ENCODE measurements around the gene CMTM2.
"Not testable (repeated sequence)": the region's sequence is repeated elsewhere in the genome, so short reads cannot be mapped to it uniquely, and the experiment has no call there.

The CMTM2 gene

DNA sequence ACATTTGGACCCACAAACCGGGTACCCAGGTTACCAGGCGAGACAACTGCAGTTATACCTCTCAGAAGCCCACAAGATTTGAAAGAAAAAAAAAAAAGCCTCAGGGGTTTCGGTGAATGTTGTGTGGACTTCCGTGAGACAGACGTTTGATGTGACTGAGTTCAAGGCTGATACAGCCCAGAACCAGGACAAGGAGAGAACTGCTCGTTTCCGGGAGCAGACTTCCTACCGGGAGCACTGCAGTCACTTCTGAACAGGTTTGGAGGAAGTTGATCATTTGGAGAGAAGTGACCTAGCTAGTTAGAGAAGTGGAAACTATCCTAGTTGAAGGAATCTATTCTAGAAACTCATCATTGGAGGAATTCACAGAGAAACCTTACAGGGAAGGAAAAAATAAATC is 26.0 kb upstream of the CMTM2 start:
- DNase-seq, result no peak

DNA sequence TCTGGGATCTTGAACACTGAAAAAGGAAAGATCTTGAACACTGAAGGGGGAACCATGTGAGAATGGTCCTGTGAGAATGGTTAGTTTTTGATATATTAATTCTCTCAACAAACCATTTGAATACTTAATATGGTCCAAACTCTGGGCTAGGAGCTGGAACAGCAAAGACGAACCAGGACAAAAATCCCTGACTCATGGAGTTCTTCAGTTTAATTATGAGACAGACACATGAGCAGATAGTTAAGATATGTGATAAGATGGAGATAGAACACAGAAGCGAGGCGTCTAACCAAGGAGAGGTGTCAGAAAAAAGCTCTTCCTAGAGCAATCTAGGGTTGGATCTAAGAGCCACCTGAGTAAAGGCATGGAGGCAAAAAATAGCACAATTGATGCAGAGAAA is 25.2 kb upstream of the CMTM2 start:
- DNase-seq, result no peak

DNA sequence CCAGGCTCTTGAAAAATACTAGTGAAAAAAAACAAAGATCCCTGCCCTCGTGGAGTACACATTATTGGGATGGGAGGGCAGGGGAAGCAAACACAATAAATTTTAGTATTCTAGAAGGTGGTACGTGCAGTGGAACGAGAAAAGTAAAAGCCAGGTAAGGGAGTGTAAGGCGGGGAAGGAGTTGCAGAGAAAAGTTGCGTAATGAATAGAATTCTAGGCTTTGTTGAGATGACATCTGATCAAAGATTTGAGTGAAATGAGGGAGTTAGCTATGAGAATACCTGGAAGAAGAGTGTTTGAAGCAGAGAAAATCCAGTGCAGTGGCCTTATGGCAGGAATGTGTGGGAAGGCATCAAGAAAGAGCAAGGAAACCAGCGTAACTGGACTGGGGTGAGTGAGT is 24.8 kb upstream of the CMTM2 start:
- no peak for DNase-seq

DNA sequence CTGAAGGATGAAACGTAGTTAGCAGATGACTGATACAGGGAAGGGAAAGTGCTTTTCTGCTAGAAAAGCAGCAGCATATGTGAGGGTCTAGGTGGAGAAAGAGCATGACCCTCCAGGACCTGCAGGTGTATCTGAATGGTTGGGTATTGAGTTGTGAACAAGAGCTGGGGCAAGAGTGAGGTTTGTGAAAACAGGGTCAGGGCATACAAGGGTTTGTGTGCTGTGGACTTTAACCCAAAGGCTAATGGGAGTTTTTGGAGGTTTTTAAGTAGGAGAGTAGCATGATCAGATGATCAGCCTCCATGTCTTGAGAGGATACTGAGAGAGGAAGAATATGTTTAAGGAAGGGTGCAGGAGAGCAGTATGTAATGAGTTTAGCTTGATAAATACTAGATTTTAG is 19.2 kb upstream of the CMTM2 start:
- DNase-seq, result no peak

DNA sequence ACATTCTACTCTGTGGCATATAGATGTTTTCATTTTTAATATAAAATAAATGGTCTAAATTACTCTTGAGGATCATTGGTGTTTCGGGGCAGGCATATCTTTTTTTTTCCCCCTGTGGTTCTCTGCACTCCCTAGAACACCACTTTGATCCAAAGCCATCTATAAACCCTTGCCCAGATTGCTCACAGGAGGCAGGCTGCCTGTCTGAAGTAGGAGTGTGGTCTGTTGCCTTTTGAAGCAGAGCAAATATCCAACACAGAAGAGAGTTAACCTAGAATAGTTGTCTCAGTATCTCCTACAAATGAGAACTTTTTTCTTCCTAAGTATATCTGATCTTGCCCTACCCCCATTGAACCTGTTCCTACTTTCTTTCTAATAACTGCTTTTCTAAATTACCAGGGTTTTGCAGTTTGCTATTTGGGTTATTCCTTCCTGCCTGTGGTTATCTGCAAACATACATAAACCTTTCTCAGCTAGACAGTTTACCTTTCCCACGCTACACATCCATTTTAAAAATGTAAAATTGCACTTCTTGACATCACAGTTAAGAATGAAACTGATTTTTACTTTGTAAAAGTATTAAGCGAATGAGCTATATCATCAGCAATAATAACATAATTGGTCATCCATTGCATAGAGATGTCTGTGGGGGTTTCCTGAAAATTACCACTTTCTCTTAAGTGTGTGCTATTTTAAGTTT is 17.7 kb upstream of the CMTM2 start:
- no peak for DNase-seq

DNA sequence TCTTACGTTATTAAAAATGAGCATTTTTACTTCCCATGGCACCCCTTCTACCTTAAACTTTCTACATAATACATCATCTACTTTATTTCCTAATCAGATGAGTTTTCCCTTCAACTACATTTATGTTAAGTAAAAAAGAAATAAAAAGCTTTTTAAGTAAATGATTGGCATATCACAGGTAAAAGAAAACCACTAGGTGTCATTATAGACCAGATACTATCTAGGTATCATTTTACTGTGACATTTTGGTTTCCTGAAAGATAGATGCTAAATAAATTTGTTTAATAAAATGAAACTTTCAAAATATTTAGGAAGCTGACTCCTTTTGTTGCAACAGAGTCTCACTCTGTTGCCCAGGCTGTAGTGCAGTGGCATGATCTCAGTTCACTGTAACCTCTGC is 16.9 kb upstream of the CMTM2 start:
- DNase-seq, result no peak

DNA sequence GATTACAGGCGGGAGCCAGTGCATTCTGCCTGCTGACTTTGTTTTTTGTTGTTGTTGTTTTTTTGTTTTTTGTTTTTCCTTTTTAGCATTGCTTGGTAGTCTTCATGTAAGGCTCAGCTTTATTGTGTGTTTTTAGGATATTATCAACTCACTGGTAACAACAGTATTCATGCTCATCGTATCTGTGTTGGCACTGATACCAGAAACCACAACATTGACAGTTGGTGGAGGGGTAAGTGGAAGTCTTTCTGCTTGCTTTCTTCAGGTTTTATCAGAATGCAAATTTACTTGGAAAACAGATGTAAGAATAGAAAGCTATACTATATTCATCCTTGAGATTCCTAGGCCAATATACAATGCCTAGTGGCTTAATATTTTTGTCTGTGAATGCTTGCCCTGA is 16.3 kb upstream of the CMTM2 start:
- no peak for DNase-seq

DNA sequence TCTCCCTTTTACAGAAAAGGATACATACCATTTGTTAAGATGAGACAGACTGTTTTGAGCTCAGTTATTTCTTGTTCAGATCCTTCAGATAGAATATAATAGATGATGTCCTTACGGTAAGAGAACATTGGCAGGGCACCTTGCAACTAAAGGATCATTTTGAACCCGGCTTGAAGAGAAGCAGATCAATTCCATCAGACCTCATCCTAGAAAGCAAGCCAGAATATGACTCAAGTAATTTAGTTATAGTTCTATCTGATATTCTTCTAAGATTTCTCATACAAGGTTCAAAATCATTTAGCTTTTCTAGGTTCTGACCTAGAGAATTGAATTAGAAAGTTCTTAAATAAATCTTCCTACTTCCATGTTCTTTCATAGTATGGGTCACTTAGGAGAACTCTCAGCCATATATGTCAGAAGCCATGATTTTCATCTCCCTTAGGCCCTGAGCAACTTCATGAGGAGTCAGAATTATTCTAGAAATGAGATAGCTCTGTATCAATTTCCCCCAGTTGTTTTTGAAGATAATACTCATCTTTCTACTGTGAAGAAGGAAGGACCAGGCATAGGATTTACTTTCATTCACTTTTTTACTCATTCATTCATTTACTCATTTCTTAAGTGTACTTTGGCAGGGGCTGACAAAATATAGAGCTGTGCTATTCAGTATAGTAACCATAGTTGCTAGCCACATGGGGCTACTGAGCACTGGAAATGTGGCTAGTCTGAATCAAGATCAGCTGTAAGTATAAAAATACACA is 15.5 kb upstream of the CMTM2 start:
- DNase-seq, result no peak

DNA sequence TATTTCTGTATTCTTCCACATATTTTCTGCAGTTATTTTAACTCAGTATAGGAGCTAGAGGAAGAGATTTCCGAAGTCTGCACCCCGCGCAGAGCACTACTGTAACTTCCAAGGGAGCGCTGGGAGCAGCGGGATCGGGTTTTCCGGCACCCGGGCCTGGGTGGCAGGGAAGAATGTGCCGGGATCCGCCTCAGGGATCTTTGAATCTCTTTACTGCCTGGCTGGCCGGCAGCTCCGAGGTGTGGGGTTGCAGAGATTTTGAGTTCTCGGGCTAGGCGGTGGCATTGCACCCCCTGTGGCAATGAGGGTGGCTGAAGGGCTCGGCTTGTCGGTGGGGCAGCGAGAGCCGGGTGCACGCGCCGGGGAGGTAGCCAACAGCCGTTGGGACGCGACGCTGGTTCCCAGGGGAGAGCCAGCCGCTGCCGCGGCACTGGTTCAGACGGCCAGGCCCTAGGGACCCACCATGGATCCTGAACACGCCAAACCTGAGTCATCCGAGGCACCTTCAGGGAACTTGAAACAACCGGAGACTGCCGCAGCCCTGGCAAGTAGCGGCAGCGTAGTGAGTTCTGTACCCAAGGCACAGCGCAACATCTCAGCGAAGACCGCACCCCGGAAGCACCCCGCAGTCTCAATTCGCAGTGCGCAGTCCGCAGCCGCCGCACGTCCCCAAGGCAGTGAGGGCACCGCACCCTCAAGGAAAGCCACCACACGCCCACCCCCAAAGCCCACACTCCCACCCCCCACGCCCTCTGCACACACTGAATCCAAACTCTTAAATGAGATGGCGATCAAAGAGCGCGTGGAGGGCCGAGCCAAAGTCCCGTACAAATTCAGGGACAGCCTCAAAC is 13.0 kb upstream of the CMTM2 start, which contains the start of gene CMTM1:
CMTM1 (plus strand) TSS at position 389 of the 851 bp plus-strand sequence; CDS start at position 464, 75 bp downstream.
- DNase-seq, result no peak

DNA sequence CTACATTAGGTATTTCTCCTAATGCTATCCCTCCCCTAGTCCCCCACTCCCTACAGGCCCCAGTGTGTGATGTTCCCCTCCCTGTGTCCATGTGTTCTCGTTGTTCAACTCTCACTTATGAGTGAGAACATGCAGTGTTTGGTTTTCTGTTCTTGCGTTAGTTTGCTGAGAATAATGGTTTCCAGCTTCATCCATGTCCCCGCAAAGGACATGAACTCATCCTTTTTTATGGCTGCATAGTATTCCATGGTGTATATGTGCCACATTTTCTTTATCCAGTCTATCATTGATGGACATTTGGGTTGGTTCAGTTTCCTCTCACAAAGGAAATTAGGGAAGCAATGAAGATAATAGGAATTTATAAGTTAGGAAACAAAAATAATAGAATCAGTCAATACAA is 12.0 kb upstream of the CMTM2 start:
- DNase-seq, result not testable (repeated sequence)

DNA sequence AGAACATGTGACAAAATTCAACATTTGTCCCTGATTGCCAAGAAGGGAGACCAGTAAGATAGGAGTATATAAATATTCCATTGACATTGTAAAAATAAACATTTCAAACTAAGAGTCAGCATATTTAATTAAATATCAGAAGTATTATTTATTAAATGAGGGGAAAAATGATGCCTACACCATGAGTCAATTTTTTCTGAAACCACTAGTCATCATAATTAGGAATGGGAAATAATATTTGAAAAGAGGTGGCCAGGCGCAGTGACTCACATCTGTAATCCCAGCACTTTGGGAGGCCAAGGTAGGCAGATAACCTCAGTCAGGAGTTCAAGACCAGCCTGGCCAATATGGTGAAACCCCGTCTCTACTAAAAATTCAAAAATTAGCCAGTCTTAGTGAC is 10.9 kb upstream of the CMTM2 start:
- DNase-seq, result no peak

DNA sequence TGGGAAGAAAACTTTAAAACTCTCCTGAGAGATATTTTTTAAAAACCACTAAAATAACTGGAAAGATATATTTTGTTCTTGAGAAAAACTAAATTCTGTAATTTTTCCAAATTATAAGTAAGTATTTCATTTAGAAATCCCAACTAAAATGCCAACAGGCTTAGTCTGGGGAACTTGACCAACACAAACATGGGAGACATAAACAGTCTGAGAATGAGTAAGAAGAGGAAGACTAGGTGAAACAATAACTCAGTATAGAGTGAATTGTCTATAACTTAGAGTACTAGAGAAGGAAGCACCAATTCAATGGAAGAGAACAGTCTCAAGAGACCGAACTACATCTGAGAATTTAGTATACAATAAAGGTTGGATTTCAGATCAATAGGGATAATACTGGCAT is 10.1 kb upstream of the CMTM2 start:
- DNase-seq, result no peak

DNA sequence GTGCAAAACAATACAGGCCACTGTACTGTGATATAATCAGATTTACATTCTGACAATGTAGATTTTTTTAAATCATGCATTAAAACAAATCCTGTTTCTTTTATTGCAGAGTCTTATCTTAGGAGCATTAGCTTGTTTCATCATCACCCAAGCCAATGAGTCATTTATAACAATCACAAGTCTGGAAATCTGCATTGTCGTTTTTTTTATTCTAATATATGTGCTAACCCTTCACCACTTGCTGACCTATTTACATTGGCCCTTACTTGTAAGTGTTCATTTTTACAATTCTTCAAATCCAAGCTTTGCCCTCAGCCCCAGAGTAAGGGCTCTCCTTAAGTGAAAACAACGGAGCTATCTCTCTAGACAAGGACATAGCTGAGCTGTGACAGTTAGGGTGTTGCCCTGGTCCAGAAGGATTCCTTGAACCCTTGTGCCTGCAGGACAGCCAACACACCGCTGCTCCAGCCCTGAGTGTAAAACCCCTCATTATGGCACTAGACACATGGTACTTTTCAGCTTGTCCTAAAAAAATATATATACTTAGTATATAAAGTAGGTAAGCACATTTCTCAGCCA is 9.3 kb upstream of the CMTM2 start:
- DNase-seq, result no peak

DNA sequence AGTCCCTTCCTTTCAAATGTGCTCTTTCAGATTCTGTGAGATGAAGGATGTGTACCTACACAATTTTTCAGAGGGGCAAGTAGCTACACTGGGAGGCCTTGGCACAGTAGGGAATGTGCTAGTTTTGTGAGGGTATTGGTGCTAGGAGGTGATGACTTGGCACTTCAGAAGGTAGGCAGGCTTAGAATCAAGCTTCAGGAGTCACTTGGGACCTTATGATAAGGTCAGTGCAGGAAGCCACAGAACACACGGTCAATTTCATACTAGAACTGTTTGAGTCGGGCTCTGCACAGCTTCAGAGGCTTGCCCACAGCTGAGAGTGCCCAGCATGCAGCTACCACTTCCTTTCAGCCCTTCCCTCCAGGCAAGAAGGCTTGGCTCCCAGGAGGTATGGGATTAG is 6.9 kb upstream of the CMTM2 start:
- DNase-seq, result no peak

DNA sequence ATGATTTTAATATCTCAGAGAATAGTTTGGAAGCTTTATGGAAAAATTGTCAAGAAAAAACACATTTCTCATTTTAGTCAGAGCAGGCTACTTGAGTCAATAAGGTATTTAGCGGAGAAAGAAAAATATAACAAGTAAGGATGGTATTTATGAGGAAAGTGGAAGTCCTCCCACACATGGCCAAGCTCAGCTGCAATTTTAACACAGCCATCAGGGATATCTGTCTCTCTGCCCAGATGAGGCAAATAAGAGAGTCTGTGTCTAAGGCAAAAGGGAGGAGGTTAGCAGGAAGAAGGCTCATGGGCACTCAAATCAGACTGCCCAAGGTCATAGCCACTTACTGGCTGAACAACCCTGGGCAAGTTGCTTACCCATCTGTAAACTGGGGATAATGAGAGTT is 5.2 kb upstream of the CMTM2 start:
- no peak for DNase-seq

DNA sequence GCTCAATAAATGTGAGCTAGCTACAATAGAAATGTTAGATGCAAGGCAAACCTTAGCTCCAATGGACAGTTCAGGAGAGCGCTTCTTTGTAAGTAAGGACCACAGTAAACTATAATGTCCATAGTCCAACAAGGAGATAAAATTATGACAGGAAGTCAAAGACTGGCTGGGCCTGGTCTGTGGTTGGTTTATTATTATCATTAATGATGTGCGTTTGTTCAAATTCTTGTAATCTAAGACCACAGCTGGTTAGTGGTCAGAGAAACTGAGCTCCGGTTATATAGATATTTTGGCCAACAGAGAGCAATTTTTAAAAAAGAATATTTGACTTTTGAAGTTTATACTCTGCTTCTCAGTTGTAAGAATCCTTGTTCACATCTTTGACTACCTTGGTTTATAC is 4.7 kb upstream of the CMTM2 start:
- DNase-seq, result no peak

DNA sequence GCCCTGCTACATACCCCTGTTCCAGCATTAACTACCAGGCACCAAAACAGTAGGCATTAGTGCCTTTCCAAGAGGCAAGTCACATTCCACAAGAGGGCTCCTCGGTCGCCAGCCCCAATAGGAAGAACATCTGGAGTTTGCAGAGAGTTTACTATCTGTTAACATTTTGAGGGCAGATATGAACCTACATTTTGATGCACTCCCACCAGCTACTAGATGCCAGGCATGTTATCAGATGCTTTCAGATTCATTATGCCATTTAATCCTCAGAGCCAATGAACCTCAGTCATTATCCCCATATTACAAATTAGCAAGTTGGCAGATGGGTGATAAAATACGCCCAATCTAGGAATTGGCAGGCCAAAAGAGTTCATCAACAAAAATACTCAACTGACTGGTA is 4.2 kb upstream of the CMTM2 start:
- no peak for DNase-seq

DNA sequence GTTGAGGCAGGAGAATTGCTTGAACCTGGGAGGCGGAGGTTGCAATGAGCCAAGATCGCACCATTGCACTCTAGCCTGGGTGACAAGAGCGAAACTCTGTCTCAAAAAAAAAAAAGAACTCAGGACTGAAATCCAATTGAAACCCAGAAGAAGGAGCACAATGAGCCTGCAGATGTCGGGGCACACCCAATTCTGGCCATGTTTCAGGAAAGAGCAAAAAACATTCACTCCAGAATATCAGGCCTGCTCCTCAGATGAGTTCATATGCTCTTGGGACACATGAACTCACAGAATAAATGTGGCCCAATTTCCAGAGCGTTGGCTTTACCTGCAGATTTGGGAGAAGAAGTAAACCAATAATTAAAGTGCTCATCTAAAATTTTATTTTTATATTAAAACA is 3.0 kb upstream of the CMTM2 start:
- no peak for DNase-seq

DNA sequence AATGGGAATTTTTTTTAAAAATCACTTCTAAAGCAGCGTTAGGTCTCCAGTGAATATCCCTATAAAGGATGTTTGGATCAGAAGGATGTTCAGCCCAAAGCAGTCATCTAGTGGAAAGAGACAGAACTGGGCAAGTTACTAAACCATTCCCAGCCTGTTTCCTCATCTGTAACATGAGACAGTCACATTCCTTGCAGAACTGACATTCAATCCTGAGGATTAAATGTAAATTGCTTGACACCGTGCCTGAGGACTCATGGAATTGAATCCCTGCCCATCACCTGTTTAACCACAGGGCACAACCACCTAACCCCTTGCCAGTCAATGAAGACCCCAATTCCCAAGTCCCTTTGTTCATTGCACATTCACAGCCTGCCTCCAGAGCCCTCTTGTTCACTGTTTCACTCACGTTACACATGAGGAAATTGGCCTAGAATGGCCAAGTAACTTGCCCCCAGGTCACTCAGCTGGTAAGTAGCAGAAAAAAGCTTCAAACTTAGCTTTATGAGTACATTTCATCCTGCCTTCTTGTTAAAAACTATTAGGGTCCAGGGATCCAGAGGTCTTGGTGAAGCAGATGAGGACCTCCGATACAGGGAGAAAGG is 1.4 kb downstream of the CMTM2 start:
- no peak for DNase-seq

DNA sequence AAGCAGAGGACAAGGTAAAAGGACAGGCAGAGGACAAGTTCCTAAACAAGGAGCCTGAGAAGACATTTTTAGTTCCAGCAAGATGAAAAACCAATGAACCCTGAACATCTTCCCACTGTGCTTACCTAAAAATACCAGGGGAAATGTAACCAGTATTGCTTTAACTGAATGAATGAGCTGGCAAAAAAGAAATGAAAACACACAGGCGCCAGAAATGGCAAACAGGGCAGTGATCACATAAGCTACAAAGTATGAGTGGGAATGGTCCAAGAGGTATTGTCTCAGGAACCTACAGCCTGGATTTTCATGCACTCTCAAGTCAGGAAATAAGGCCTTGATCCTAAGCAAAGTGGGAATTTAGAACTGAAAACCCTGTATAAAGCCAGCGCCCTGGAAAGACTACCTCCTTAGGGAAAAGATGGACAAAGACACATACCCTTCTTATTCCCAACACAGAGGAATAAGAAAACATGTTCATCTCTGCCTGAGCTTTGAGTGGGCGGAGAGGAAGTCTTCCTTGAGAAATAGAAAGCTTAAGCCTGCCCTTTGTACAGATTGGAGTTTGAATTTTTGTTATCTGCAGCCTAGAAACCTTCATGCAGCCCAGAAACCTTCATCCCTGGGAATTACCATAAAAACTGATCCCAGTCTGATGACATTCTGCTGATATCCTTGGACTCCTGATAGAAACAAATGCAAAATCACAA is 2.1 kb downstream of the CMTM2 start:
- DNase-seq, result no peak

DNA sequence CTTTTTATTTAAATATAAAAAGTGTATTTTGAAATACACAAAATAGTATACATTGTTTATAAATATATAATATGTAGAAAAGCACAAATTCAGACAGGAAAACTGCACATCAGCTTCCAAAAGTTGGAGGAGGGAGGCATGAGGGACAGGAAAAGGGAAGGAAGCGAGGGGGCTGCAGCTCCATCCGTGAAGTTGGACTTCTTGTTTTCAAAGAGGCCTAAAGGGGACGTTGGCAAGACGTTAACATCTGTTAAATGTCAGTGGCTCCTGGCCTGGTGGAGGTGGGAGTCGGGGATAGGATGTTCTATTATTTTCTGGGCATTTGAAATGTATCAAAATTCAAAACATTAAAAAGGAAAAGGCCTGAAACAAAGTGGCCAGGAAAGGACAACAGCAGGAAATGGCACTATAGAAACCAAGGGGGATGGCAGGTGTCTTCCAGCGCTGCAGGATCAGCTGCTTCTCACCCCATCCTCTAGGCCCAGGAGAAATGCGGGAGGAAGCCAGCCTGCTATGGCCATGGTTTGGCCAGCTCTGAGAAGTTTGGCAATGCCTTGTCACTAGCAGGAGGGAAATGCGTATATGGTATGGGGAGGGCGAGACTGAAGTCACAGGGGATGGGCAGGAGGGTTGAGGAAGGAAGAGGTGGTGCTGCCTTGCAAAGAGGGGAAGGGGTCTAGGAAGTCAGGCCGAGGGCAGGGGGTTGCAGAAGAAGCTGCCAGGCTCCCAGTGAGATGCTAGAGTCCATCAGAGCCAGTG is 6.4 kb downstream of the CMTM2 start:
- no peak for DNase-seq
